K562 (cell line): ENCODE measurements around the gene PGM5. TPM values are rescaled to one million over a fixed set of nuclear protein-coding genes. Genes with fewer than 3 reads are reported as not detected.

ENCODE experiments used
- ATAC-seq: fragments of 200-7000 bp; cut with Tn5 transposase; 3 replicates; pipeline ENCODE4 v1.9.1; 2020; ENCODE audit warnings: moderate library complexity
- BruUV-seq: library from RNA; stranded (reverse); fragments of 400-500 nt; replicated peaks from 2 replicates; lab custom pipeline; 2021; lab: Mats Ljungman, UMichigan
- CTCF ChIA-PET: fragments of 300-600 bp; formaldehyde crosslinking; extraction: SDS; loops from one replicate; lab custom pipeline; 2021; ENCODE audit warnings: low intra/inter-chr PET ratio; lab: Yijun Ruan, JAX
- POLR2A ChIA-PET: fragments of 300-600, 350-650 bp; sonication (Branson Sonifier 250); formaldehyde crosslinking; extraction: SDS; loops from one replicate; lab custom pipeline; 2021; ENCODE audit warnings: antibody characterized with exemption, inconsistent platforms; lab: Yijun Ruan, JAX
- DNase-seq, 4 experiments: peaks; one replicate each; pipeline versions ENCODE4 v3.0.0 to v3.0.0-alpha.2; 2011 to 2018; ENCODE audit warnings: low spot score in 3 of 4, mixed read lengths in 3 of 4; ENCODE audit errors: extremely low read depth in 1 of 4
- FAIRE-seq: peaks from 2 replicates; lab custom pipeline; 2011; peaks lifted over from hg19 to GRCh38; lab: Jason Lieb, UNC
- H2AFZ ChIP-seq: 2 replicates; pipeline ENCODE4 v1.6.0; 2011; ENCODE audit warnings: low read depth, low read length, control low read depth, inconsistent platforms
- H3K27ac ChIP-seq: fragments of 200-600 bp; 3 replicates; pipeline ENCODE4 v1.8.0; 2011; ENCODE audit warnings: low read depth, mild to moderate bottlenecking, control low read depth, inconsistent platforms, low read length, moderate library complexity, mixed read lengths; ENCODE audit errors: extremely low read depth
- H3K27me3 ChIP-seq, 2 experiments: fragments of 300-600 bp in 1 of 2; 2 replicates in 1 of 2; 3 replicates in 1 of 2; pipeline versions ENCODE4 v1.6.0 to v1.8.0; 2011; ENCODE audit warnings: inconsistent platforms in 2 of 2, low read length in 2 of 2, mild to moderate bottlenecking in 1 of 2, mixed read lengths in 1 of 2, moderate library complexity in 1 of 2; ENCODE audit not compliant: control insufficient read depth in 2 of 2, insufficient read depth in 2 of 2
- H3K36me3 ChIP-seq: fragments of 300-600 bp; 3 replicates; pipeline ENCODE4 v1.8.0; 2011; ENCODE audit warnings: mild to moderate bottlenecking, low read length, inconsistent platforms; ENCODE audit not compliant: control insufficient read depth, insufficient read depth
- H3K4me1 ChIP-seq, 2 experiments: fragments of 200-600 bp in 1 of 2; replicated peaks in 1 of 2; 2 replicates in 1 of 2; 3 replicates in 1 of 2; pipeline versions ENCODE4 v1.5.1 to v1.8.0; 2011; ENCODE audit warnings: inconsistent platforms in 2 of 2, low read length in 2 of 2, mild to moderate bottlenecking in 1 of 2, mixed read lengths in 1 of 2, moderate library complexity in 1 of 2; ENCODE audit not compliant: control insufficient read depth in 2 of 2, insufficient read depth in 2 of 2
- H3K4me2 ChIP-seq: 2 replicates; pipeline ENCODE4 v1.6.1; 2011; ENCODE audit warnings: low read length, control low read depth, inconsistent platforms, mixed read lengths; ENCODE audit not compliant: insufficient read depth
- H3K4me3 ChIP-seq: fragments of 200-600 bp; sonication (generic), shearing (Covaris generic); 2 replicates; pipeline ENCODE4 v1.5.1; 2016; ENCODE audit warnings: control low read depth, inconsistent platforms
- H3K79me2 ChIP-seq: fragments of 200-600 bp; 3 replicates; pipeline ENCODE4 v1.8.0; 2011; ENCODE audit warnings: low read length, inconsistent platforms; ENCODE audit not compliant: control insufficient read depth, insufficient read depth
- H3K9ac ChIP-seq, 2 experiments: 2 replicates each; pipeline versions ENCODE4 v1.6.0 to v1.6.1; 2011; ENCODE audit warnings: low read depth in 2 of 2, low read length in 2 of 2, control low read depth in 1 of 2, inconsistent platforms in 1 of 2, mild to moderate bottlenecking in 1 of 2, mixed read lengths in 1 of 2; ENCODE audit not compliant: insufficient read depth in 1 of 2
- H3K9me1 ChIP-seq: one replicate; pipeline ENCODE4 v1.6.0; 2011; ENCODE audit warnings: inconsistent platforms, mild to moderate bottlenecking, low read length, moderate library complexity; ENCODE audit not compliant: control insufficient read depth, insufficient read depth
- H3K9me3 ChIP-seq: replicated peaks from 2 replicates; pipeline ENCODE4 v1.5.1; 2011; ENCODE audit warnings: low read depth, low read length, inconsistent platforms; ENCODE audit not compliant: control insufficient read depth, insufficient read depth
- H4K20me1 ChIP-seq: replicated peaks from 2 replicates; pipeline ENCODE4 v1.6.1; 2011; ENCODE audit warnings: low read length, inconsistent platforms, mixed read lengths; ENCODE audit not compliant: control insufficient read depth, insufficient read depth
- MNT ChIP-seq, 2 experiments: fragments of 450-650 bp; conservative IDR thresholded peaks; 2 replicates each; pipeline ENCODE4 v1.6.1; 2017; ENCODE audit warnings: mild to moderate bottlenecking in 2 of 2, moderate library complexity in 2 of 2
- NCOA2 ChIP-seq, 2 experiments: fragments of 450-650 bp; IDR thresholded peaks; 2 replicates each; pipeline ENCODE4 v1.6.1; 2018; ENCODE audit warnings: mild to moderate bottlenecking in 2 of 2, moderate library complexity in 1 of 2; ENCODE audit not compliant: partially characterized antibody in 2 of 2
- NUFIP1 ChIP-seq: fragments of 450-650 bp; IDR thresholded peaks from 2 replicates; pipeline ENCODE4 v1.6.1; 2018; ENCODE audit not compliant: partially characterized antibody
- ZNF274 ChIP-seq: IDR thresholded peaks from 2 replicates; pipeline ENCODE4 v1.6.1; 2011; ENCODE audit warnings: low read depth, mild to moderate bottlenecking, low read length, moderate library complexity, borderline replicate concordance
- WGBS: fragments of 100-300 bp; shearing (Covaris generic); methylation state at CpG from one replicate; pipeline ENCODE4 v1.1.6; 2016; ENCODE audit warnings: low coverage, mixed read lengths; ENCODE audit not compliant: insufficient coverage; ENCODE audit errors: missing lambda C conversion rate; 5-methylcytosine and 5-hydroxymethylcytosine counted together
- in situ Hi-C: fragments of 300-500 bp; cut with MboI; formaldehyde crosslinking; loops from 4 replicates; pipeline ENCODE4 v1.15.0; 2018; ENCODE audit warnings: inconsistent platforms, mixed read lengths
- intact Hi-C: fragments of 100-400 bp; cut with micrococcal nuclease; formaldehyde crosslinking; loops from 2 replicates; pipeline ENCODE4 v1.14.2; 2022
- polyA plus RNA-seq, 8 experiments: library from polyadenylated mRNA; depleted of rRNA in 4 of 8; stranded (reverse) in 5 of 8; unstranded in 3 of 8; fragments of >200 nt; fragmentation: Nextera tagmentation in 2 of 8; fragmentation: Illumina TruSeq in 1 of 8; extraction: Ambion mirVana in 2 of 8; extraction: Trizol in 1 of 8; gene quantifications; 2 replicates each; pipeline versions ENCODE4 v1.2.1 to v1.2.3, GENCODE V29; 2011 to 2014; ENCODE audit warnings: inconsistent platforms in 1 of 8, missing spikeins in 1 of 8
- total RNA-seq, 7 experiments: library from RNA; depleted of rRNA in 6 of 7; stranded (reverse); fragments of >200 nt in 6 of 7; fragmentation: Illumina TruSeq in 2 of 7; extraction: Trizol in 2 of 7; gene quantifications; 2 replicates each; pipeline versions ENCODE4 v1.2.1 to v1.2.3, GENCODE V29; 2011 to 2021; ENCODE audit warnings: low replicate concordance in 1 of 7
- TF ChIP-seq, protein P1 (sequence below): fragments of 450-650 bp; IDR thresholded peaks from 2 replicates; pipeline ENCODE4 v1.6.1; 2016; ENCODE audit warnings: antibody characterized with exemption

Gene PGM5
- total and polyA plus RNA-seq, 9 of the 15 experiments (the other 6 are each of a cell fraction or from before 2014, with no cell fraction given), result 0.03 to 0.24 (median 0.15) TPM; not detected in 1

DNA sequence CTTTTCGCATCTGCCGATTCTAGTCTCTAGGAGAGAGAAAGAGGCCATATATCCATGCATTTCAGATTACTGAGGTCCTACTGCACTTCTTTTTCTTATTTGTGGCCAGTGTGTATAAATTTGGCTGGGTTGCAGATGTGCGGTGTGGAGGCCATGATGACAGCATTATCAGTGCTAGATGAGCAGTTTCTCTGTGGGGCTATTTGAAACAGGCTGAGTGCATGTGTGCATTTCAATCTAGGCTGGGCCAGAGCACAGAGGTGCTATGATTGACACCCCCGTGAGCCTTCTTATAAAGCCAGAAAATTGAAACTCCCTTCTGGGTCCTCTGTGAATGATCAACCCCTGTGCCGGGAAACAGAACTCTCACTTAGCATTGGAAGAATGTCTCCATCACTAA is 114.2 kb downstream of the PGM5 start:
- Histone ChIP-seq H3K36me3 (no peaks in the 10 kb centered on the region), H3K27me3 (no peaks in the 10 kb centered on the region), H3K27ac (no peak overlapping the region), H3K4me3 (no peak overlapping the region), H2AFZ (no peak overlapping the region), H3K79me2 (no peaks in the 10 kb centered on the region), H3K4me1 (no peaks in the 10 kb centered on the region), H3K9ac (no peak overlapping the region), H3K9me1 (no peaks in the 10 kb centered on the region), H3K4me2 (no peak overlapping the region), H4K20me1 (no peaks in the 10 kb centered on the region), H3K9me3 (no peaks in the 10 kb centered on the region)
- ChIA-PET CTCF (no interaction called here), POLR2A (no interaction called here)
- no TSS peak for BruUV-seq
- no peak for DNase-seq
- WGBS, result 3% methylated on average over 5 of the region's 5 CpGs
- in situ Hi-C loops (no loop called here), intact Hi-C loops (no loop called here)
- TF ChIP-seq ZNF274 (no peak), NUFIP1 (no peak), NCOA2 (IDR thresholded peaks at IDR 0.05; ENCODE audit: partially characterized antibody in 2 of 2) (no peak), MNT (conservative IDR thresholded peaks at IDR 0.05) (no peak)
- TF ChIP-seq, protein P1, sequence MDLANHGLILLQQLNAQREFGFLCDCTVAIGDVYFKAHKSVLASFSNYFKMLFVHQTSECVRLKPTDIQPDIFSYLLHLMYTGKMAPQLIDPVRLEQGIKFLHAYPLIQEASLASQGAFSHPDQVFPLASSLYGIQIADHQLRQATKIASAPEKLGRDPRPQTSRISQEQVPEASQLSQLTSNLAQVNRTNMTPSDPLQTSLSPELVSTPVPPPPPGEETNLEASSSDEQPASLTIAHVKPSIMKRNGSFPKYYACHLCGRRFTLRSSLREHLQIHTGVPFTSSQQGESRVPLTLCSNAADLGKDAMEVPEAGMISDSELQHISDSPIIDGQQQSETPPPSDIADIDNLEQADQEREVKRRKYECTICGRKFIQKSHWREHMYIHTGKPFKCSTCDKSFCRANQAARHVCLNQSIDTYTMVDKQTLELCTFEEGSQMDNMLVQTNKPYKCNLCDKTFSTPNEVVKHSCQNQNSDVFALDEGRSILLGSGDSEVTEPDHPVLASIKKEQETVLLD, result no peak
- no peak for ATAC-seq
- FAIRE-seq, result no peak
